ENCODE measurements around the gene ALPG. TPM values are rescaled to one million over a fixed set of nuclear protein-coding genes. Genes with fewer than 3 reads are reported as not detected.
"Not testable (repeated sequence)": the region's sequence is repeated elsewhere in the genome, so short reads cannot be mapped to it uniquely, and the experiment has no call there.

The ALPG gene
- total and polyA plus RNA-seq, 2 donors (not counting 1 experiment from before 2014, with no cell fraction given), result not detected

DNA sequence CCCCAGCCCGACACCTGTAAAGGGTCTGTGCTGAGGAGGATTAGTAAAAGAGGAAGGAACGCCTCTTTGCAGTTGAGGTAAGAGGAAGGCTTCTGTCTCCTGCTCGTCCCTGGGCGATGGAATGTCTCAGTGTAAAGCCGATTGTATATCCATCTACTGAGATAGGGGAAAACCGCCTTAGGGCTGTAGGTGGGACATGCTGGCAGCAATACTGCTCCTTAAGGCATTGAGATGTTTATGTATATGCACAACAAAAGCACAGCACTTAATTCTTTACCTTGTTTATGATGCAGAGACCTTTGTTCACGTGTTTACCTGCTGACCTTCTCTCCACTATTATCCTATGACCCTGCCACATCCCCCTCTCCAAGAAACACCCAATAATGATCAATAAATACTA is 16.8 kb downstream of the ALPG start:
- H3K27me3 ChIP-seq (replicated peaks in 1 of 4; ENCODE audit: control extremely low read depth in 1 of 4, control insufficient read depth in 3 of 4, insufficient read depth in 4 of 4, low read length in 3 of 4), result peaks cover 0 to 35% (median 13%) of the 10 kb centered on the region in 4 experiments
- H3K9ac ChIP-seq (ENCODE audit: low read length); DNase-seq; H2AFZ ChIP-seq (ENCODE audit: insufficient read depth, low read depth, low read length, poor library complexity, severe bottlenecking); H4K20me1 ChIP-seq (ENCODE audit: control insufficient read depth, insufficient read depth, low read length, poor library complexity, severe bottlenecking); H3K27ac ChIP-seq (ENCODE audit: low read length in 2 of 2); H3K4me1 Mint-ChIP-seq; intact Hi-C loops (cut with micrococcal nuclease); CTCF ChIA-PET; H3K4me3 Mint-ChIP-seq; H3K27ac Mint-ChIP-seq; H3K36me3 ChIP-seq (replicated peaks in 1 of 2; ENCODE audit: control extremely low read depth in 1 of 2, control insufficient read depth in 1 of 2, extremely low read depth in 1 of 2, insufficient read depth in 2 of 2, low read length in 1 of 2); ATAC-seq (ENCODE audit: low read depth); H3K9me3 Mint-ChIP-seq (ENCODE audit: insufficient read depth); H3K4me3 ChIP-seq (ENCODE audit: control extremely low read depth in 1 of 5, extremely low read depth in 1 of 5, insufficient read depth in 1 of 5, low read depth in 2 of 5, low read length in 4 of 5); H3K4me2 ChIP-seq (replicated peaks; ENCODE audit: low read depth, low read length, poor library complexity, severe bottlenecking); POLR2A ChIA-PET; H3K79me2 ChIP-seq (ENCODE audit: control insufficient read depth, insufficient read depth, low read length): not testable (repeated sequence)
- peaks cover 37% of the 10 kb centered on the region for H3K27me3 Mint-ChIP-seq
- peaks cover 1 to 19% (median 9%) of the 10 kb centered on the region in 3 donors for H3K9me3 ChIP-seq (ENCODE audit: control extremely low read depth in 1 of 3, control insufficient read depth in 2 of 3, insufficient read depth in 1 of 3, low read length in 2 of 3)
- H3K4me1 ChIP-seq (ENCODE audit: control insufficient read depth in 2 of 2, insufficient read depth in 2 of 2, low read length in 2 of 2), result peaks cover 15 to 19% of the 10 kb centered on the region in 2 donors
- WGBS (ENCODE audit: insufficient coverage), result 31% methylated on average over 2 of the region's 7 CpGs

DNA sequence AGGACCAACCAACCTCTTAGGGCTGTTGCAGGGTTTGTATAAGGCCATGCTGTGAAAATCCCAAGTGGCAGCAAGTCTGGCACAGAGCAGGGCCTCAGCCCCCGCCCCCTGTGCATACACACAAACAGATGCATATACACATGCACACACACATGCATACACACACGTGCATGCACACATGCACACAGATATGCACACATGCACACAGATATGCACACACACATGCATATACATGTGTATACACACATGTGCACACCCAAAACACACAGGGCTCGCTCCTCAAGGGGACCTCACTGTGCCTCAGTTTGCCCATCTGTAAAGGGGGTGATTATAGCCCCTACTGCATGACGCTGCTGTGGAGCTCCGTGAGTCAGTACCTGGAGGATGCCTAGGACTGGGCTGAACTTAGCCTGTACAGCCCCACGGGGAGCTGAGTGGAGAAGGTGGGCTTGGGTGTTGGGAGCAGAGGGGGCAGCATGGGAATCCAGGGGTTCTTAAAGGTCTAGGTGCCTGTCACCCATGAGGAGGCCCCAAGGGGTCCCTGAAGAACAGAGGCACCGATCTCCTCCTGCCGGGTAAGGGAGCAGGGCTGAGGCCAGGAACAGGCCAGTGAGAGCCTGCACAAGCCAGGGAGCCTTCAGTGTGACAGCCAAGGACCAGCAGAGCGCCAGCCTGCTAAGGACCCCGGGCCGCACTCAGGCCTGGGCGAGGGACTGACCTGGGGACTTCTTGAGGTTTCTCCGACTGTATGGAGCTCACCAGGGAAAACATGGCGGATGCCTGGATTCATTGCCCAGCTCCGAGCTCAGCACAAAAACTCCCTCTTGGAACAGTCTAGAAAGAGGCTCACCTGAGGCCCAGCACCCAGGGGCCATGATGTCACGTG is 25.3 kb downstream of the ALPG start:
- Histone ChIP-seq H2AFZ (ENCODE audit: insufficient read depth, low read depth, low read length, poor library complexity, severe bottlenecking) (no peak overlapping the region), H3K4me2 (replicated peaks; ENCODE audit: low read depth, low read length, poor library complexity, severe bottlenecking) (no peak overlapping the region), H3K79me2 (ENCODE audit: control insufficient read depth, insufficient read depth, low read length) (no peaks in the 10 kb centered on the region), H3K9me3 (ENCODE audit: control extremely low read depth in 1 of 3, control insufficient read depth in 2 of 3, insufficient read depth in 1 of 3, low read length in 2 of 3) (no peaks in the 10 kb centered on the region), H4K20me1 (ENCODE audit: control insufficient read depth, insufficient read depth, low read length, poor library complexity, severe bottlenecking) (no peaks in the 10 kb centered on the region), H3K27ac (ENCODE audit: low read length in 2 of 2) (no peak overlapping the region), H3K4me3 (ENCODE audit: control extremely low read depth in 1 of 5, extremely low read depth in 1 of 5, insufficient read depth in 1 of 5, low read depth in 2 of 5, low read length in 4 of 5) (no peak overlapping the region), H3K4me1 (ENCODE audit: control insufficient read depth in 2 of 2, insufficient read depth in 2 of 2, low read length in 2 of 2) (no peaks in the 10 kb centered on the region), H3K9ac (ENCODE audit: low read length) (no peak overlapping the region), H3K36me3 (replicated peaks in 1 of 2; ENCODE audit: control extremely low read depth in 1 of 2, control insufficient read depth in 1 of 2, extremely low read depth in 1 of 2, insufficient read depth in 2 of 2, low read length in 1 of 2) (no peaks in the 10 kb centered on the region), H3K27me3 (replicated peaks in 1 of 4; ENCODE audit: control extremely low read depth in 1 of 4, control insufficient read depth in 3 of 4, insufficient read depth in 4 of 4, low read length in 3 of 4) (no peaks in the 10 kb centered on the region)
- Mint-ChIP-seq H3K27me3 (no peaks in the 10 kb centered on the region), H3K9me3 (ENCODE audit: insufficient read depth) (no peaks in the 10 kb centered on the region), H3K4me3 (no peak overlapping the region), H3K4me1 (no peaks in the 10 kb centered on the region), H3K27ac (no peak overlapping the region)
- intact Hi-C loops (cut with micrococcal nuclease), result no loop called here
- 90% methylated on average over 16 of the region's 16 CpGs for WGBS (ENCODE audit: insufficient coverage)
- ChIA-PET POLR2A (no interaction called here), CTCF (no interaction called here)
- ATAC-seq (ENCODE audit: low read depth), result no peak
- DNase-seq, result no peak
- TF ChIP-seq, protein P1, sequence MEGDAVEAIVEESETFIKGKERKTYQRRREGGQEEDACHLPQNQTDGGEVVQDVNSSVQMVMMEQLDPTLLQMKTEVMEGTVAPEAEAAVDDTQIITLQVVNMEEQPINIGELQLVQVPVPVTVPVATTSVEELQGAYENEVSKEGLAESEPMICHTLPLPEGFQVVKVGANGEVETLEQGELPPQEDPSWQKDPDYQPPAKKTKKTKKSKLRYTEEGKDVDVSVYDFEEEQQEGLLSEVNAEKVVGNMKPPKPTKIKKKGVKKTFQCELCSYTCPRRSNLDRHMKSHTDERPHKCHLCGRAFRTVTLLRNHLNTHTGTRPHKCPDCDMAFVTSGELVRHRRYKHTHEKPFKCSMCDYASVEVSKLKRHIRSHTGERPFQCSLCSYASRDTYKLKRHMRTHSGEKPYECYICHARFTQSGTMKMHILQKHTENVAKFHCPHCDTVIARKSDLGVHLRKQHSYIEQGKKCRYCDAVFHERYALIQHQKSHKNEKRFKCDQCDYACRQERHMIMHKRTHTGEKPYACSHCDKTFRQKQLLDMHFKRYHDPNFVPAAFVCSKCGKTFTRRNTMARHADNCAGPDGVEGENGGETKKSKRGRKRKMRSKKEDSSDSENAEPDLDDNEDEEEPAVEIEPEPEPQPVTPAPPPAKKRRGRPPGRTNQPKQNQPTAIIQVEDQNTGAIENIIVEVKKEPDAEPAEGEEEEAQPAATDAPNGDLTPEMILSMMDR (IDR thresholded peaks at IDR 0.05), result no peak
- TF ChIP-seq EZH2 (IDR thresholded peaks at IDR 0.05; ENCODE audit: borderline replicate concordance, insufficient read depth, low read depth, low read length, poor library complexity, severe bottlenecking), result no peak
